HG03575 (cell line): ENCODE data around the gene ARHGAP42.

Source experiments
- ATAC-seq: cut with Tn5 transposase; IDR thresholded peaks from one replicate; pipeline ENCODE4 v1.9.1; 2021; ENCODE audit not compliant: unreplicated experiment, insufficient number of reproducible peaks, low FRiP score; ENCODE audit errors: extremely low read depth

Gene ARHGAP42

DNA sequence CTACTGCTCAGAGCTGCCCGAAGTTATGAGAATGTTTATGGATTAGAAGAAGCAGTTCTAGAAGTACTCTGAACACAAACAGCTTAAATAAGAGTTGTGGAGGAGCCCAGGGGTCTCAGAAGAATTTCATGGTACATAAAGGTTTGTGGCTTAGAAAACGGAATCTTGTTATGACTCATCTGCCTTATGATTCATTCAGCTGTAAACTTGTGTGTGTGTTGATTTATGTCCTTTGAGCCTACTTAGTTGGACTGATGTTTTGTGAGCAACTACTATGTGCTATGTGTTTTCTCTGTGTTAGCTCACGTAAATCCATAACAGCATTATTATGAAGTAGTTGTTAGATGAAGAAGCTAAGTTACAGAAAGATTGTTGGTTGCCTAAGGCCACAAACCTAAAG is 238.8 kb downstream of the ARHGAP42 start:
- peak; percentile 67 for ATAC-seq

DNA sequence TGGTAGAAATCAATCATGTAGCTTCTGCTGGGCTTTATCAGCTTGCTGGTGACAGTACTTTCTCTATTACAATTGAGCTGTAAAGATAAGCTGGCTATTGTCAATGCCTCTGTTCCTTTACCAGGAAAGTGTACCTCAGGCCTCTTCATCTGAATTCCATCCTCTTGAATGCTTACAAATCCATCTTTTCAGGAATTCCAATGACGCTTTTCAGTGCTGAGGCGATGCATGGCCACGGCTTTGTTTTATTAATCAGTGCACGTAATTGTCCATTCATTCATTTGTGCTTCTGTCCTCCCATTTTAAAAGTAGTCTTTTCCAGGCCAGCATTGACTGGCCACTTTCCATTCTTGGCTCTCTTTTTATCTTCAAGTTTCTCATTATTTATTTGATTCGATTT is 240.5 kb downstream of the ARHGAP42 start:
- no peak for ATAC-seq

DNA sequence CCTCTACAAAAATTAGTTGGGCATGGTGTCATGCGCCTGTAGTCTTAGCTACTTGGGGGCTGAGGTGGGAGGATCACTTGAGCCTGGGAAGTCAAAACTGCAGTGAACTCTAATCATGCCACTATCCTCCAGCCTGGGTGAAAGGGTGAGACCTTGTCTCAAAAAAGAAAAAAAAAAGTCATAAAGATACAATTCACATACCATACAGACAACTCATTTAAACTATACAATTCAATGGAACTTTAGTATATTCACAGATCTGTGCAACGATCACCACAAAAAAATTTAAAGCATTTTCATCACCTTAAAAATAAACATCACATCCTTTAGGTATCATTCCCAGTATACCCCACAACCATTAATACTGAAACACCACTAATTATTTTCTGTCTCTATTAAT is 241.3 kb downstream of the ARHGAP42 start:
- no peak for ATAC-seq

DNA sequence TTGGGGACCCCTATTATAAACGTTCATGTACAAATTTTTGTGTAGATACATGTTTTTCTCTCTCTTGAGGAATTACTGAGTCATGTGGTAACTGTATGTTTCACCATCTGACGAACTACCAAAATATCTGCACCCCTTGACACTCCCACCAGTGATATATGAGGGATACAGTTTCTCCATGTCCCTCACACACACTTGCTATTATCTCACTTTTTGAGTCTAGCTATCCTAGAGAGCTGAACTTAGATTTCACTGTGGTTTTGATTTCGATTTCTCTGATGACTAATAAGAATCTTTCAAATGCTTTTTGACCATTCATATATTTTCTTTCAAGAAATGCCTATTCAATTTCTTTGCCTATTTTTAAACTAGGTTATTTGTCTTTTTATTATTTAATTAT is 242.3 kb downstream of the ARHGAP42 start:
- no peak for ATAC-seq

DNA sequence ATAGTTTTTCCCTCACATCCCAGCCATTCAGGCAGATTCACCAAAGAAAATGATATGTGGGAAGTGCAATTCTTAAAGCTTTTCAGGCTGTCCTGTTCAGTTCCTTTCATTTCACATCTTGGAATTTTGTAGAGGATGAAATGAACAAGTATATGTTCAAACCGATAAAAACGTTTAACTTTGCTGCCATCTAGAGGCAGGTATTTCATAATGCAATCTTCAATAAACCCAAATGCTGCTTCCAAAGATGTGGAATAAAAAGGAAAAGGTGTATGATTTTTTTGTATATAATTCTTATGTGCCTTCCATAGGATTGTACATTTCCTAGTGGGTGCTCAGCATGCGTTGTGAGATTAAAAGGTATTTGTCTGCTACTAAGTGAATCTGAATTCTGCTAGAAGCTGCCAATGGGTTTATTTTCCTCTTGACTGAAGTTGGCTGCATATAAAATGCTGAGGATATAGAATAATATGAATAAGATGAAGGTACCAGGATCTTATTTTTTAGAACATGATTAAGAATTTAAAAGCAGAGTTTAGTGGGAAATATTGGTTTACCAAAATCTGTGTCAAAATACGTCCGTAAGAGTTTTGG is 243.2 kb downstream of the ARHGAP42 start:
- ATAC-seq: no peak

DNA sequence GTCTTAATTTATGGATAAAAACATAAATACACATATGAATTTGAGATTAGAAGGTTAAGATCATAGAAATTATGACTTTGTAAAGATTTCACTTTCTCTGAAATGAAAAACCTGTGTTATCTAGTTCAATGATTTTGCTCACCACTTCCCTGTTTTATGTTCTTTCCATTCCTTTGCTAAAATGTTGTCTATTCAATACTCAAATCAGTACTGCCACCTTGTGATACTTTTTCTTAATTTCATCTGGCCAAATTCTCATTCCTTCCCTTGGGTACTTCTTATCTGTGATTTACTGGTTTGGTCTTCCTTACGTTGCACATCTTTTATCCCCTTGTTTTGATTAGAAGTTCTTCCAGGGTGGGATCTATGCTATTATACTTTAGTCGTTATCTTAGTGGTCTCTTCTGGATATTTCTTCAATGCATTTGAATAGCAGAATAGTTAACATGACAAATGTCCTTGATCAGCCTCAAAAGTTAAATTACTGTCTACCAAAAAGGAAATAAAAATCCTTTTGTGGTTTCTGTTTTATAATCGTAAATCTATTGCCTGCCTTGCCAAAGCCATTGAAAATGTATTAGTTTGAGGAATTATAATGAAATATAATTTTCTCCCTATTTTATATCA is 245.5 kb downstream of the ARHGAP42 start:
- ATAC-seq: peak; percentile 39

DNA sequence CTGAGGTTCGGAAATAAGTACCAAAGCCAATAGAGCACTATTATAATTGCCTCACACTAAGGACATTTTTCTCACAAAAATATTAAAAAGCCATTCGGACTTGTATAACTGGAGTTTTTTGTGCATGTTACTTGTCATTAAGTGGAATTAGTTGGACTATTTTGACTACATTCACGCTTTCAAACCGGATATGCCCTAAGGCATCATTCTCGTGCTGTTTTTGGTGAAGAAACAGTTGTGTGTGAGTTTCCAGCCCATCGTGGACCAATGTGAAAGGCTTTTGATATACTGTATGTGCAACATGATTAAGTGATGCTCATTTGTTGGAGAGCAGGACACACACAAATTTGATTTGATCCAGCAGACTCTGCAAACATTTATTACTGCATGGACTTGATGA is 249.7 kb downstream of the ARHGAP42 start:
- no peak for ATAC-seq

DNA sequence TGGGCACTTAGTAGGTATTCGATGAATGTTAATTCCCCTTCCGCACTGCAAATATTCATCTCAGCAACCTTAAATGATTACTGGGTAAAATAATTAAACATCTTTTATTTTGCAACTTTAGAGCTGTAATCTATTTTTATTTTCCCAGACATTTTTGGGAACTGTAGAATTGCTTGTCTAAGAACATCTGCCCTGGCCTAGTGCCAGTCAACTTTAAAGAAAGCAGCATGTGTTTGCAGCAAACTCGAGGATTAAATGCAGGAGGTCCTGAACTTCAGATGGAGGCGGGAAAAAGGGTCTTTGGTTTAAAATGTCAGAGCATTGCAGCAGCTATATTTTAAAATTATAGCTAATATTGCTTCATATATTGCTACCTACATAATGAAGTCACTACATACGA is 252.5 kb downstream of the ARHGAP42 start:
- ATAC-seq: no peak

DNA sequence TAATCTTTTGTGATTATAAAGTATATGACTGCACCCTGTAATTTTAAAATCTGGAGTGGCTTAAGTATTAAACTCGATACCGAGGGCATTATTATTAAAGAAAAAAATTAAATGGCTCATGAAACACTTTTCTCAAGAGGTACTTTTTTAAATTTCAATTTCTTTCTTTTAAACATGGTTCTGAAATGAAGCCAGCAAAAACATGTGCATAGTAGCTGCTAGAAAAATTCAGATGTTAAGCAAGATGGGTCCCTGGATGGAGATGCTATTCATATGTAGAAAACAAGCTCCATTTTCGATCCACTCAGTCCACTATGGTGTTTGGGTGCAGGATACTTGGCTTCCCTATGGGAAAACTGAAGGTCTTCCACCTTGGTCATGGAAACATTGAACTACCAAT is 253.0 kb downstream of the ARHGAP42 start:
- no peak for ATAC-seq

DNA sequence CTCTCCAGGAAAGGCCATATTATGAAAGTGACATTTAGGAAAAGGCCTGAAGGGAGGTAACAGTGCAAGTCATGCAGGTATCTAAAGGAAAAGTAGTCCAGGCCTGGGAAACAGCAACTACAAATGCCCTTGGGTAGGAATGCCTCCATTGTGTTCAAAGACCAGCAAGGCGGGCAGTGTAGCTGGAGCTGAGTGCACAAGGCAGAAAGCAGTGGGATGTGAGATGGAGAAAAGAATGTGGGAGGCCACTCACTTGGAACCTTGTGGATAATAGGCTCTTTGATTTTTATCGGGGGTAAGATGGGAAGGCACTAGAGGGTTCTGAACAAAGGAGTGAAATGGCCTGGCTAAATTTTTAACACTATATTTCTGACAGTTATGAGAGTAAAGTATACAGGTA is 253.9 kb downstream of the ARHGAP42 start:
- ATAC-seq: no peak

DNA sequence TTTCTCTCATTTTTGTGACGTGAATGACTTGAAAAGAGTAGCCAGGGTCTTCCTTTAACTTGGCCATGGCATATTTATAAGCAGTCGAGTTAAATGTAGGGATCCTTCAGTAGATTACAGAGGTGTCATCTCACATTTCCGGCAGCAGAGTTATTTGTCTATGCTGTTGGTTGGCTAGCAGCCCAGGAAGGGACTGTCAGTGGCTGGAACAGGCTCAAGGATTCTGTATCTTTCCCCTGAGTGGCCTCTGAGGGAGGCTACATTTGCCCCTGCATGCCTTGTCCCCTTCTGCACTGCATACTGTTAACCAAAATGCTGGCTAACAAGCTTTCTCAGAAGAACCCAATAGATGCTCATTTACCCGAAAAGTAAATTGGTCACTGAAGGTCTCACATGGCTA is 254.9 kb downstream of the ARHGAP42 start:
- ATAC-seq: no peak

DNA sequence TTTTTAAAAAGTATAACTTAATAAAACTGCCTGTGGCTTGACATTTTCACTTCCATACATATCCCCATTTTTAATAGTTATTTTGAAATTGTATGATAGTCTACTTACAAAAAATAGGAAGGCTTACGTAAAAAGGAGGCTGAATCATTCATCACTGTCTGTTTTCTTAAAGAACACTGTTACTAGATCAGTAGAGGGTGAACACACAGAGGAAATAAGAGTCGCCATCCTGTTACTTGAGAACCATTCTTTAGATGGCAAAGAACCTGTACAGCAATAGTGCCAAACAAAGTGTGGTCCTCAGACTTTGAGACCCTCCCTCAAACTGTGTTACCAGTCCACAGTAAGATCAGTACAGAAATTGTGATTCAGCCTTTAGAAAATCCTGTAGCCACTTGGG is 261.8 kb downstream of the ARHGAP42 start:
- ATAC-seq: no peak

DNA sequence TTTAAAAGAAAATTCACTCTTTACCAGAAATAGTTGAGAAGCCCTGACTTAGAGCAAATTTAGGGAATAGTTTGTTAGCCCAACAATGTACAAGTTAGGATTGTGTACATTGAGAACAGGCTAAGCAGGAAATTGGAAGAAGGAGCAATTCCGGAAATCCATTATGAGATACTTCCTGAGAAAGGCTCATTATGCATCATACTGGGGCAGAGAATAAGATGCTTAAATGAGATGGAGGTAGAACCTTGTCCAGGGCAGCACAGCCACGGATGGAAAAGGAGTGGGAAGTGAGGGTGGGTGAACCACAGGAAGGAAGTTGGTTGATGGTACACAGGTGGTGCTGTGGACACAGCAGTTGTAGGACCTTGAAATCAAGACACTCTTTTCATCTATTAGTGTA is 262.4 kb downstream of the ARHGAP42 start:
- no peak for ATAC-seq

DNA sequence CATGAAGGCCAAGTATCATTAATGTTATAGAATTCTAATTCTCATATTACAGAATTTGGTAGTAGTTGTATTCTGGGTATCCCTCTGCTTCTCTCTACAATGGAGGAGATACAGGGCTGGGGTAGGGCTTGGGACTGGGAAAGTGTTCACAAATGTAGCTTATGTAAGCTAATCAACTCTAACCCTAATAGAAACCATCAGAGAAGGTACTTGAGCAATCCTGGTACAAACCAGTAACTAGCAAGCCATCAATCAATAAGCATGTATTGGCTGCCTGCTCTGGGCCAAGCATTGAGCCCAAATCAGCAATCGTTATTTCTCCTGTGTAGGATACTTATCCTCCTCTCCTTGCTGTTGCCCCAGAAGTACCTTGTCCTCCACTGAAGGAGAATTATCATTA is 268.2 kb downstream of the ARHGAP42 start:
- ATAC-seq: no peak

DNA sequence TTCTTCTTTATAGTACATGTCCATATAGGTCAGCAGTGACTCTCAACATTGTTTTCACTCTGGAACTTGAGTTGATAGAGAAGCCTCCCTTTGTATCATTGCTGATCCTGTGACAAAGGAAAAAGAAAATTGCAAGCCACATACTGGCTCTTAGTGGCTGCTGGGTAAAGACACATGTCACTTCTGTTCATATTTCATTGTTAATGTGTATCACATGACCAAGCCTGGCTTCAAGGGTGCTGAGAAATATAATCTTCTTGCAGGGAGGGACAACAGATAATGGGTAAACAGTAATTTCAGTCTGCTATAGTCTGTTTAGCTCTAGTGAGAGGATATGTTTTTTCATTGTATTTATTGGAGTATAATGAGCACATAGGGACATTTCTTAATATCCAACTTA is 269.3 kb downstream of the ARHGAP42 start:
- ATAC-seq: no peak

DNA sequence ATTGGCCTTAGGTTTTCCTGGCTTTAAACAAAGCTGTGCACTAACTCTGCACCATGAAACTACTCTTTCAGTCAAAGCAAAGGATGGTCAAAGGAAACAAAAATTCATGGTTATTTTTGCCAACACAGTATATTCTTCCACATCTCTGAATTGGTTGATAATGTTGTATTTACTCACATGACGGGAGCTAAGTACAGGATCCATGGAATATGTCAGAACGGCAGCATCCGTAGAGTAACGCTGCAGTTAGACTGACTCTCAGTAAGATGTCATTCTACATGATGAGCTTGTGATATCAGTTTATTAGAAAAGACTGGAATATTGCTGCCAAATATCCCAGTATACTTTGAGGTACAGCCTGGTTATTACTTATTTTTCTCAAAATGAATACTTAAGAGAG is 270.4 kb downstream of the ARHGAP42 start:
- no peak for ATAC-seq

DNA sequence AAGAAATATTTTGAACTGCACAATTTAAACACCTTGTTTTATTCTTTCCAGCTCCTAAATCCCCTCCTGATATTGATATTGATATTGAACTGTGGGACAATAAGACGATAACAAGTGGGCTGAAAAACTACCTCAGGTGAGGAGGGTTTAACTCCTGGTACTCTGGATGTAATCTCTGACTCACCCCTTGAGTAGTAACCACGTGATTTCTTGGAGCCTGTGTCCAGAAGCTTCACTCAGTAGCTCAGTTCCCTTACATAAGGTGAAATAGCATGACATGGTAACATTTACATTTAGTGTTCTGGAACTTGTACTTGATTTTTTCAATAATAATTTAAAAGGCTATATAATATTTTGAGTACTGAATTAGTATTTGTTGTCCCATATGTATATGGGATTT is 274.5 kb downstream of the ARHGAP42 start:
- no peak for ATAC-seq

DNA sequence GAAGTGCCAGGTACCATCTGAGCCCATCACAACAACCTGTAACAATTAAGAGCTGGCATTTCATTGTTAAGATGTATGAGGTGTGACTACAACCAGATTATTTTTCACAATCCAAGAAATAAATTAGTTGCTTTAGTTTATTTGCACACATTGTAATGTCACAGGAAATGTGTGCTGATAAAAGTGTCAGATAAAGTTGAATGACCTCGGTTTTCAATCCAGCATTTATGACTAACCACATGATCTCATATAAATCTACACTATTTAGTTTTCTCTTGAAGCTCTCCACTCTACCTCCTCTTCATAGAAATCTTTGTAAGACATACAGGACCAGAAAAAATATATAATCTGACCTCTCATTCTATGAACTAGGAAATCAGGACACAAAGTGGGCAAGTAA is 276.3 kb downstream of the ARHGAP42 start:
- ATAC-seq: no peak

DNA sequence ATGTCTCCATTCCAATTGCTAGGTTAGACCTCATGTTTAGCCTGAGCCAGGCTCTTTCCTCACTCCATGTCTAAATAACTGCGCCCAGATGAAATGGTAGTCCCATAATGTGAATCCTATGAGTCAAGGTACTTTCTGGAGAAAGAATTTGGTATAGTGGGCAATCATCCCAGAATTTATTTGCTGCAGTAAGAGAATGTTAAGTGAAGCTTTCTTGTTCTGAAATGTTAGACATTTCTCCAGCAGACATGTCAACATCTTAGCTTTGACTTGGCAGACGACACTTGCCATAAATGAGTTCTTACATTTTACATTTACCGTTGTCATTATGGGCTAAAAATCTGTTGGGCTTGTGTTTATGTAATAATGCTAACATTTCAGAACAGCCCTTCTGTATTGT is 277.3 kb downstream of the ARHGAP42 start:
- ATAC-seq: no peak

DNA sequence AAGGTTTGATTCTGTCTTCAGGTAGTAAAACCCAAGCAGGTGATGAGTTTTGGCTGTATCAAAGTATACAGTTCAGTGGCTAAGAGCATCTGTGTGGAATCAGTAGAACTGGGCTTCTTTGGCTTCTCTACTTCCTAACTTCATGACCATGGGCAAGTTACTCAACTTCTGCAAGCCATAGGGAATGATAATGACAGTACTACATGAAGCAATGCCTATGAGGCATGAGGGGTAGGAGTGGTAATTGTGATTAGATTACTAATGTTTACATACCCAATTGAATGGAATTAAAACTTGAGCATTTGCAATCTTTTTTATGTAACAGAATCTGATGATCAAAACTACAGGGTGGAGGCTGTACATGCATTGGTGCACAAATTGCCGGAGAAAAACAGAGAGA is 278.3 kb downstream of the ARHGAP42 start:
- ATAC-seq: no peak

DNA sequence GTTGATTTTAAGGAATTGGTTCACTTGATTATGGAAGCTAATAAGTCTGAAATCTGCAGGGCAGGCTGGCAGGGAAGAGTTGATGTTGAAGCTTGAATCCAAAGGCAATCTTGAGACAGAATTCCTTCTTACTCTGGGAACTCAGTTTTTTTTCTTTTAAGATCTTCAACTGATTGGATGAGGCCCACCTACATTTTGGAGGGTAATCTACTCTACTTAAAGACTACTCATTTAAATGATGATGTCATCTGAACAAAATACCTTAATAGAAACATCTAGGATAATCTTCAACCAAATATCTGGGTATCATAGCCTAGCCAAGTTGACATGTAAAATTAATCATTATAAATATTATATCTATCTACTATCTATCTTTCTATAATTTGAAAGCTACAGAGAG is 279.3 kb downstream of the ARHGAP42 start:
- ATAC-seq: no peak
